Testis (tissue), 2 donors: ENCODE measurements around the gene SLC38A1.
"Not testable (repeated sequence)": the region's sequence is repeated elsewhere in the genome, so short reads cannot be mapped to it uniquely, and the experiment has no call there.

Experiments
- POLR2A ChIP-seq: fragments of 450-650 bp; IDR thresholded peaks from one replicate; pipeline ENCODE4 v1.6.1; 2017; ENCODE audit warnings: antibody characterized with exemption, mild to moderate bottlenecking, moderate library complexity
- TF ChIP-seq, protein P1 (sequence below), 3 experiments: fragments of 450-650 bp in 2 of 3; fragments of 200-600 bp in 1 of 3; sonication (generic) in 1 of 3; IDR thresholded peaks; one replicate each; pipeline ENCODE4 v1.5.1; 2016 to 2019; ENCODE audit warnings: antibody characterized with exemption in 3 of 3, mild to moderate bottlenecking in 2 of 3, moderate library complexity in 1 of 3

DNA sequence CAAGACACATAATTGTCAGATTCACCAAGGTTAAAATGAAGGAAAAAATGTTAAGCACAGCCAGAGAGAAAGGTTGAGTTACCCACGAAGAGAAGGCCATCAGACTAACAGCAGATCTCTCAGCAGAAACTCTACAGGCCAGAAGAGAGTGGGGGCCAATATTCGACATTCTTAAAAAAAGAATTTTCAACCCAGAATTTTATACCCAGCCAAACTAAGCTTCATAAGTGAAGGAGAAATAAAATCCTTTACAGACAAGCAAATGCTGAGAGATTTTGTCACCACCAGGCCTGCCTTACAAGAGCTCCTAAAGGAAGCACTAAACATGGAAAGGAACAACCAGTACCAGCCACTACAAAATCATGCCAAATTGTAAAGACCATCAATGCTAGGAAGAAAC, 16.3 kb upstream of the SLC38A1 start:
- TF ChIP-seq, protein P1, sequence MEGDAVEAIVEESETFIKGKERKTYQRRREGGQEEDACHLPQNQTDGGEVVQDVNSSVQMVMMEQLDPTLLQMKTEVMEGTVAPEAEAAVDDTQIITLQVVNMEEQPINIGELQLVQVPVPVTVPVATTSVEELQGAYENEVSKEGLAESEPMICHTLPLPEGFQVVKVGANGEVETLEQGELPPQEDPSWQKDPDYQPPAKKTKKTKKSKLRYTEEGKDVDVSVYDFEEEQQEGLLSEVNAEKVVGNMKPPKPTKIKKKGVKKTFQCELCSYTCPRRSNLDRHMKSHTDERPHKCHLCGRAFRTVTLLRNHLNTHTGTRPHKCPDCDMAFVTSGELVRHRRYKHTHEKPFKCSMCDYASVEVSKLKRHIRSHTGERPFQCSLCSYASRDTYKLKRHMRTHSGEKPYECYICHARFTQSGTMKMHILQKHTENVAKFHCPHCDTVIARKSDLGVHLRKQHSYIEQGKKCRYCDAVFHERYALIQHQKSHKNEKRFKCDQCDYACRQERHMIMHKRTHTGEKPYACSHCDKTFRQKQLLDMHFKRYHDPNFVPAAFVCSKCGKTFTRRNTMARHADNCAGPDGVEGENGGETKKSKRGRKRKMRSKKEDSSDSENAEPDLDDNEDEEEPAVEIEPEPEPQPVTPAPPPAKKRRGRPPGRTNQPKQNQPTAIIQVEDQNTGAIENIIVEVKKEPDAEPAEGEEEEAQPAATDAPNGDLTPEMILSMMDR (IDR thresholded peaks at IDR 0.05) = not testable (repeated sequence)
- TF ChIP-seq POLR2A = not testable (repeated sequence)
